K562 (cell line): ENCODE results near the gene RNF4. TPM values are rescaled to one million over a fixed set of nuclear protein-coding genes. Genes with fewer than 3 reads are reported as not detected.

ENCODE experiments used
- ATF7 ChIP-seq: fragments of 450-650 bp; IDR thresholded peaks from 2 replicates; pipeline ENCODE4 v1.7.1; 2014; ENCODE audit warnings: mild to moderate bottlenecking, moderate library complexity
- CCNT2 ChIP-seq: IDR thresholded peaks from 2 replicates; pipeline ENCODE4 v1.6.1; 2011; ENCODE audit warnings: borderline replicate concordance, low read depth, mild to moderate bottlenecking, moderate library complexity, mixed read lengths, low read length; ENCODE audit not compliant: insufficient read length; ENCODE audit errors: extremely low read depth
- EGR1 ChIP-seq: fragments of 450-650 bp; conservative IDR thresholded peaks from 2 replicates; pipeline ENCODE4 v1.6.1; 2017; ENCODE audit warnings: mild to moderate bottlenecking
- FOXJ2 ChIP-seq: fragments of 200-800 bp; sonication (Bioruptor generic); IDR thresholded peaks from 2 replicates; pipeline ENCODE4 v1.6.1; 2016; ENCODE audit warnings: missing genetic modification characterization, missing compliant biosample characterization
- JUN ChIP-seq, 2 experiments: sonication (generic) in 1 of 2; formaldehyde crosslinking in 1 of 2; IDR thresholded peaks; 2 replicates each; pipeline versions ENCODE4 v1.6.1 to v1.8.0; 2012 to 2022; ENCODE audit warnings: borderline replicate concordance in 2 of 2, mild to moderate bottlenecking in 2 of 2, improper control_type of control experiment in 1 of 2, low read depth in 1 of 2, low read length in 1 of 2, missing genetic modification reagents in 1 of 2
- RB1 ChIP-seq: fragments of 450-650 bp; IDR thresholded peaks from 2 replicates; pipeline ENCODE4 v1.6.1; 2017; ENCODE audit warnings: low read depth, mild to moderate bottlenecking
- ZBTB1 ChIP-seq: sonication (generic); formaldehyde crosslinking; IDR thresholded peaks from 2 replicates; pipeline ENCODE4 v1.8.1; 2023; ENCODE audit warnings: missing genetic modification reagents, low read depth, mild to moderate bottlenecking, borderline replicate concordance
- ZFX ChIP-seq: sonication (generic); formaldehyde crosslinking; IDR thresholded peaks from 2 replicates; pipeline ENCODE4 v1.8.0; 2022; ENCODE audit warnings: mild to moderate bottlenecking, missing genetic modification reagents, moderate library complexity
- polyA plus RNA-seq, 8 experiments: library from polyadenylated mRNA; depleted of rRNA in 4 of 8; stranded (reverse) in 5 of 8; unstranded in 3 of 8; fragments of >200 nt; fragmentation: Nextera tagmentation in 2 of 8; fragmentation: Illumina TruSeq in 1 of 8; extraction: Ambion mirVana in 2 of 8; extraction: Trizol in 1 of 8; gene quantifications; 2 replicates each; pipeline versions ENCODE4 v1.2.1 to v1.2.3, GENCODE V29; 2011 to 2014; ENCODE audit warnings: inconsistent platforms in 1 of 8, missing spikeins in 1 of 8
- total RNA-seq, 7 experiments: library from RNA; depleted of rRNA in 6 of 7; stranded (reverse); fragments of >200 nt in 6 of 7; fragmentation: Illumina TruSeq in 2 of 7; extraction: Trizol in 2 of 7; gene quantifications; 2 replicates each; pipeline versions ENCODE4 v1.2.1 to v1.2.3, GENCODE V29; 2011 to 2021; ENCODE audit warnings: low replicate concordance in 1 of 7
- TF ChIP-seq, protein P1 (sequence below): sonication (generic); formaldehyde crosslinking; IDR thresholded peaks from 2 replicates; pipeline ENCODE4 v1.8.1; 2022; ENCODE audit warnings: missing genetic modification reagents
- TF ChIP-seq, protein P2 (sequence below), 2 experiments: IDR thresholded peaks; 2 replicates each; pipeline ENCODE4 v1.6.1; 2011; ENCODE audit warnings: borderline replicate concordance in 1 of 2, control low read depth in 1 of 2, low read depth in 1 of 2, low read length in 1 of 2, mild to moderate bottlenecking in 1 of 2, mixed read lengths in 1 of 2, moderate library complexity in 1 of 2; ENCODE audit not compliant: insufficient read depth in 1 of 2, insufficient read length in 1 of 2, poor library complexity in 1 of 2, severe bottlenecking in 1 of 2; ENCODE audit errors: extremely low read depth in 1 of 2
- TF ChIP-seq, protein P3 (sequence below), 3 experiments: fragments of 200-800 bp in 1 of 3; sonication (Bioruptor generic) in 1 of 3; sonication (generic) in 1 of 3; formaldehyde crosslinking in 1 of 3; IDR thresholded peaks; 2 replicates each; pipeline versions ENCODE4 v1.6.1 to v1.8.0; 2016 to 2022; ENCODE audit warnings: mild to moderate bottlenecking in 2 of 3, missing compliant biosample characterization in 2 of 3, missing genetic modification characterization in 2 of 3, missing genetic modification reagents in 1 of 3

Gene RNF4
- total and polyA plus RNA-seq, 9 of the 15 experiments (the other 6 are each of a cell fraction or from before 2014, with no cell fraction given) = 19.2 to 59.3 (median 44.8) TPM

DNA sequence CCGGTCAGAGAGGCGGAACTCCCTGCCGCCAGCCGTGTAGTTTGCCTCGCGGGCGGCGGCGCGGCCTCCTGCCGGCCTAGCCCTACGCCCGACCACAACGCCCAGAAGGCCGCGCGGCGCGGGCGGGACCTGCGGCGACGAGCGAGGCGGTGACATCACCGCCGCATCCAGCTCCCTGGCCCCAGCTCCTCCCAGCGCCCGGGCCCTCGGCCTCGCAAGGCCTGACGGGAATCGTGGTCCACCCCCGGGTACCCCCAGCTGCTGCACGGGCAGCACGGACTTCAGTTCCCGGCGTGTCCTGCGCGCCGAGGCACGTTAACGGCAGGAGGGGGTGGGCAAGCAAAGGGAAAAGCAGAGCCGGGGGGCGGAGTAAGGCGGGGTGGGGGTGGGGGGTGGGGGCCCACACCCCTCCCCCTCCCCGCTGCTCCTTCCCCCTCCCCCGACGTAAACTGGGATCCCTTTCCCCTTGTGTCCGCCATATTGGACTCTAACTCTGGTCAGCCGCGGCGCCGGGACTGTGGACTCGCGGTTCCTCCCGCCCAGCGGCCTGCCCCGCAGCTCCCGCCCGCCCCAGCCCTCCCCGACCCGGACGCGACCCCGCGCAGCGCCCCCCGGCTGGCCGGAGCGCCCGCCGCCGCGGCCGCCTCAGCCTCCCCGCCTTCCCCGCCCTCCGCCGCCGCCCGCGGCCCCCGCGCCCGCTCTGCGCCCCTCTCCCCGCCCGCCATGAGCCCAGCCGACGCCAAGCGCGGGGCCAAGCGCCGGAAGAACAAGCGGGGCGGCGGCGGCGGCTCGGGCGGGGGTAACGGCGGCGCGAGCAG, 67.5 kb downstream of the RNF4 start, which contains the start of gene FAM193A (continued):
- TF ChIP-seq, protein P1, sequence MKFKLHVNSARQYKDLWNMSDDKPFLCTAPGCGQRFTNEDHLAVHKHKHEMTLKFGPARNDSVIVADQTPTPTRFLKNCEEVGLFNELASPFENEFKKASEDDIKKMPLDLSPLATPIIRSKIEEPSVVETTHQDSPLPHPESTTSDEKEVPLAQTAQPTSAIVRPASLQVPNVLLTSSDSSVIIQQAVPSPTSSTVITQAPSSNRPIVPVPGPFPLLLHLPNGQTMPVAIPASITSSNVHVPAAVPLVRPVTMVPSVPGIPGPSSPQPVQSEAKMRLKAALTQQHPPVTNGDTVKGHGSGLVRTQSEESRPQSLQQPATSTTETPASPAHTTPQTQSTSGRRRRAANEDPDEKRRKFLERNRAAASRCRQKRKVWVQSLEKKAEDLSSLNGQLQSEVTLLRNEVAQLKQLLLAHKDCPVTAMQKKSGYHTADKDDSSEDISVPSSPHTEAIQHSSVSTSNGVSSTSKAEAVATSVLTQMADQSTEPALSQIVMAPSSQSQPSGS (CRISPR knock-in tag) = peak; percentile 81; the same call in 1 of the 2 replicates
- TF ChIP-seq ZFX (CRISPR knock-in tag) = peak; percentile 90
- TF ChIP-seq, protein P2, sequence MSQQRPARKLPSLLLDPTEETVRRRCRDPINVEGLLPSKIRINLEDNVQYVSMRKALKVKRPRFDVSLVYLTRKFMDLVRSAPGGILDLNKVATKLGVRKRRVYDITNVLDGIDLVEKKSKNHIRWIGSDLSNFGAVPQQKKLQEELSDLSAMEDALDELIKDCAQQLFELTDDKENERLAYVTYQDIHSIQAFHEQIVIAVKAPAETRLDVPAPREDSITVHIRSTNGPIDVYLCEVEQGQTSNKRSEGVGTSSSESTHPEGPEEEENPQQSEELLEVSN (IDR thresholded peaks at IDR 0.05; ENCODE audit: borderline replicate concordance in 1 of 2, extremely low read depth in 1 of 2, insufficient read depth in 1 of 2, insufficient read length in 1 of 2, low read depth in 1 of 2, low read length in 1 of 2, poor library complexity in 1 of 2, severe bottlenecking in 1 of 2) = peak in 1 of 2 experiments; percentile 42
- TF ChIP-seq JUN (IDR thresholded peaks at IDR 0.05; ENCODE audit: borderline replicate concordance, low read depth, low read length) = peak; percentile 55
- peak; percentile 64; the same call in 1 of the 2 replicates for TF ChIP-seq JUN (CRISPR knock-in tag; IDR thresholded peaks at IDR 0.05; ENCODE audit: borderline replicate concordance)
- TF ChIP-seq, protein P3, sequence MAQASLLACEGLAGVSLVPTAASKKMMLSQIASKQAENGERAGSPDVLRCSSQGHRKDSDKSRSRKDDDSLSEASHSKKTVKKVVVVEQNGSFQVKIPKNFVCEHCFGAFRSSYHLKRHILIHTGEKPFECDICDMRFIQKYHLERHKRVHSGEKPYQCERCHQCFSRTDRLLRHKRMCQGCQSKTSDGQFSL (CRISPR knock-in tag; IDR thresholded peaks at IDR 0.05) = peak; percentile 56
- TF ChIP-seq, protein P3 (tag; IDR thresholded peaks at IDR 0.05) = peak in 1 of 2 experiments; percentile 70; a peak in 1 of 4 replicates
- TF ChIP-seq FOXJ2 (tag) = peak; percentile 49; the same call in 1 of the 2 replicates
- peak; percentile 71; the same call in 1 of the 2 replicates for TF ChIP-seq ZBTB1 (CRISPR knock-in tag)
- peak; percentile 98 for TF ChIP-seq ATF7
- peak; percentile 57; the same call in 1 of the 2 replicates for TF ChIP-seq RB1
- TF ChIP-seq CCNT2 = peak; percentile 81
- peak; percentile 72 for TF ChIP-seq EGR1
